GM15510 (cell line): ENCODE measurements around the gene NAA16.

Source experiments
- POLR2A ChIP-seq: IDR thresholded peaks from 3 replicates; pipeline ENCODE4 v1.6.1; 2011; ENCODE audit warnings: borderline replicate concordance; ENCODE audit not compliant: insufficient read length; ENCODE audit errors: extremely low read depth

NAA16 gene

DNA sequence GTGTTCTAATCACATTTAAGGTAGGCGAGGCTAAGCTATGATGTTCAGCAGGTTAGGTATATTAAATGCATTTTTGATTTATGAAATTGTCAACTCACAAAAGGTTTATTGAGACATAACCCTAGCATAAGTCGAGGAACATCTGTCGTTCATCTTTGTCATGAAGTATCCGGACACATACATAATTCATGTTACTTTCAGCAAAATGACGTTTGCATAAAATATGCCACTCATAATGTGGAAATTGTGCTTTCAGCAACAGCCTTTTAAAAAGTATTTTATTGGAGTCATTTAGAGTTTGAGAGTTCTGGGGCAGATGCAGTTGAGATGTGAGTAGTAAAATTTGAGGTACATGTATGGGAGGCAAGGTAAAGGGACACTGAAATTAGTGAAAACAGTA lies 66.4 kb downstream of the NAA16 start:
- TF ChIP-seq POLR2A, result no peak

DNA sequence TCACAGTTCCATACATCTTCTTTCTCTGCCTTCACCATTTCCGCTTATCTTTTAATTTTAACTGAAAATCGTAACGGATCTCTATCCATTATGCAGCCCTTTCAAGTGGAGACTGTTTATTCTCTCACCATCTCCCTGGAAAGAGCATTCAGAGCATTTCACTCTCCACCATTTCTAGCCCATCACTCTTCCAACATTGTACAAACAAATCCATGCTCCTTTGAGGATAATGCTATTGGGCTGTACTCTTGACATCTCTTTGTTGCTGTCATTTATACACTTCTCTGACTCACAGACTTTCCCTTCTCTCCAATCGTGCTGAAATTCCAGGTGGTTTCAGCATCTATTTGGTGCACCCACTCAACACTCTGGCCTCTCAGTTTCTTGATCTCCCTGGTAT lies 71.4 kb downstream of the NAA16 start:
- TF ChIP-seq POLR2A, result no peak

DNA sequence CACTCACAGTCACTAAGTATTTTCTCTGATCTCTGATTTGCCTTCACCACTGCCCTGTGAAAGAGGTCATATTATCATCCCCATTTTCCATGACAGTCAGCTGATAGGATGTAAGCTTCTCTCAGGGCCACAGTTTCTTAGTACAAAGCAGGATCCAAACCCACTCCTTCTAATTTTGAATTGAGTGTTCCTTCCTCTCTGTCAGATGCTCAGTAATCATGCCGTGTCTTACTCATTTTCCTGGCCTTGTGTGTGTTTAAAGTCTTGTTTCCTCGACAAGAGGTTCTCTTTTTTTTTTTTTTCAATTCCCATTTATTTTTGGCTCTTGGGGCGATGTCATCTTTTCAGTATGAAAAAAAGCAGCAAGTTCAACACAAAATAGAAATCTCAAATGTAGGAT lies 72.3 kb downstream of the NAA16 start:
- no peak for TF ChIP-seq POLR2A

DNA sequence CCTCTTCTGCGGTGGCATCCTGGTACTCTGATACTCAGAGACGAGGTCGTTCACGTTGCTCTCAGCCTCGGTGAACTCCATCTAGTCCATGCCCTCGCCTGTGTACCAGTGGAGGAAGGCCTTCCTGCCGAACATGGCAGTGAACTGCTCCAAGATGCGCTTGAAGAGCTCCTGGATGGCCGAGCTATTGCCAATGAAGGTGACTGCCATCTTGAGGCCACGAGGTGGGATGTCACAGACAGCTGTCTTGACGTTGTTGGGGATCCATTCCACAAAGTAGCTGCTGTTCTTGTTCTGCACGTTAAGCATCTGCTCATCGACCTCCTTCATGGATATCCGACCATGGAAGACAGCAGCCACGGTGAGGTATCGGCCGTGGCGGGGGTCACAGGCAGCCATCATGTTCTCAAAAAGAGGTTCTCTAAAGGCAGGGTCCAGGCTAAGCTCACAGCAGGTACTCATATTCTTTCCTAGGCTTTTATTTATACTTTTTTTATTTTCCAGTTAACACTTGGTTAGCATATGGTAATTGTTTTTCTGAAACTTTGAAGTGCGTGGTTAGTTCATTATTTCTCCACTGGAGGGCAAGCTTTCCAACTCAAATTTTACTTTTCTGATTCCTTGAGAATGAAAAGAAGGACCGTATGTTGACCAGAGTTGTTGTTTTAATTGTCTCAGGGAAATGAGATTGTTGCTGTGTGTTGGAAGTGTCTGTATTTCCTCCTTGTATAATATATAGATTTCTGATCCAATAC lies 73.9 kb downstream of the NAA16 start:
- no peak for TF ChIP-seq POLR2A

DNA sequence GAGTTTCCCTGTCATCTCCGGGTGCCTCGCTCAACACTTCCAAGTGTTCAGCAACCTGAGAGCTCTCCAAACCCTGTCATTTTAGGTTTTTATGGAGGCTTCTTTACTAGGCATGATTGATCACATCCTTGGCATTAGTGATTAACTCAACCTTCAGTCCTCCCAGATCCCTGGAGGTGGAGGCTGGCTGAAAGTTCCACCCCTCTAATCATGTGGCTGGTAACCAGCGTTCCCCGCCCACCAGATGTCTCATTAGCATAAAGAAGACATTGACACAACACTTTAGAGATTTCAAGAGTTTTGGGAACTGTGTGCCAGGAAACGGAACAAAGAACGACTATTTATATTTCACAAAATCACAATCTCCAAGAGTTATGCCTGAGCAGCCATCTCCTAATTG lies 75.1 kb downstream of the NAA16 start:
- no peak for TF ChIP-seq POLR2A

DNA sequence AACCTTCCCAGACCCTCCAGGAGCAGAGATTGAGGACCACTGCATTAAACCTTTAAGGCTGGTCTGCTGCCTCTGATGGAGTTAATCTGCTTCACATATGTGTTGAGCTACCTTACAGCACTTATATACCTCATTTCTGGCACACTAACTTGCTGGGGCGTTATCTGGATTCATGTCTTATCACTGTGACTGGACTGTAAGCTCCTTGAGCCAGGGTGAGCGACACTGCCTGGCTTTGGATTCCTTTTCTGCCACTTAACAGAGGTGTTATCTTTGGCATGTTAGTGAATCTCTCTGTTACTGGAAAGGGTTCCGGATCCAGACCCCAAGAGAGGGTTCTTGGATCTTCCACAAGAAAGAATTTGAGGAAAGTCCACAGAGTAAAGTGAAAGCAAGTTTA lies 76.5 kb downstream of the NAA16 start:
- TF ChIP-seq POLR2A, result no peak

DNA sequence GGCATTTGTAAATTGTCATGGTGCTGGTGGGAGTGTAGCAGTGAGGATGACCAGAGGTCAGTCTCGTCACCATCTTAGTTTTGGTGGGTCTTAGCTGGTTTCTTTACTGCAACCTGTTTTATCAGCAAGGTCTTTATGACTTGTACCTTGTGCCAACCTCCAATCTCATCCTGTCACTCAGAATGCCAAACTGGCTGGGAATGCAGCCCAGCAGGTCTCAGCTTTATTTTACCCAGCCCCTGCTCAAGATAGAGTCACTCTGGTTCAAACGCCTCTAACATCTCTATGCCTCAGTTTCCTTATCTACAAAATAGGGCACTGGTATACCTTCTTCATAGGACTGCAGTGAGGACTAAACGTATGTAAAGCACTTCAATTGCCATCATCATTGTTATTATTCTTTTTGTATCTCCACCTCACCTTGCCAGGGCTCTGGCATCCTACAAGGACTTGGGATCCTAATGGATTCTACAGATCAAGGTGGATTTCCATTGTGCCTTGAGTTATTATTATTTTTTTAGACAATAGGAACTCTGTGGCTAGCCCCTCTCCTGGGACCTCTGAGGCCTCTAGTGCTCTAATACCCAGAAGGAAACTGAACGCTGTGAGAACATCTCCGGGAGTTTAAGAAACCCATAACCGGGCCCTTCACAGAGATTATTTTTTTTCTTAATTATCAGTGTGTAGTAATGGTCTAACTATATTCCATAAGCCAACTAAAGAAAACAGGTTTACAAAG lies 77.2 kb downstream of the NAA16 start:
- no peak for TF ChIP-seq POLR2A

DNA sequence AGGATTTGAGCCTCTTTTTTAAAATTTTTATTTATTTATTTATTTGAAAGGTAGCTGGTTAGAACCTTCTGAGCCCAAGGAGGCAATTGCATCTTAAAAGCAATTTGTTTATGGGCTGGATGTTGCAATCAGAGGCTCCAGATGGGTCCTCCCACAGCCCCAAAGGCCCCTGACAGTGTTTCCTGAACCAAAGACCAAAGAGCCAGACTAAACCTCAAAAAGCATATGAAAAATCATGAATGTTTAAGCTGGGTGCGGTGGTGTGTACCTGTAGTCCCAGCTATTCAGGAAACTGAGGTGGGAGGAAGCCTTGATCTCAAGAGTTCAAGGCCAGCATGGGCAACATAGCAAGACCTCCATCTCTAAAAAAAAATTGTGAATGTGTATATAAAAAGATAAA lies 78.5 kb downstream of the NAA16 start:
- TF ChIP-seq POLR2A, result no peak

DNA sequence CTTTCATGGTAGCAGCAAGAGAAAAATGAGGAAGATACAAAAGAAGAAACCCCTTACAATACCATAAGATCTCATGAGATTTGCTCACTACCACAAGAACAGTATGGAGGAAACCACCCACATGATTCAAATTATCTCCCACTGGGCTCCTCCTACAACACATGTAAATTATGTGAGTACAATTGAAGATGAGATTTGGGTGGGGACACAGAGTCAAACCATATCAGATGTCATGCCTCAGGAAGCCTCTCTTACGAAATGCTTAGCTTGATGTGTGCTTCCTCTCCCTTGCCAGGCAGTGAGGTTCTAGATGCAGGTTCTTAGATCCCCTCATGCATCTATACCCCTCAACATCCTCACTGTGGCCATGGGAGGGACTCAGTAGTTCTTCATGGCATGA lies 83.1 kb downstream of the NAA16 start:
- TF ChIP-seq POLR2A, result no peak

DNA sequence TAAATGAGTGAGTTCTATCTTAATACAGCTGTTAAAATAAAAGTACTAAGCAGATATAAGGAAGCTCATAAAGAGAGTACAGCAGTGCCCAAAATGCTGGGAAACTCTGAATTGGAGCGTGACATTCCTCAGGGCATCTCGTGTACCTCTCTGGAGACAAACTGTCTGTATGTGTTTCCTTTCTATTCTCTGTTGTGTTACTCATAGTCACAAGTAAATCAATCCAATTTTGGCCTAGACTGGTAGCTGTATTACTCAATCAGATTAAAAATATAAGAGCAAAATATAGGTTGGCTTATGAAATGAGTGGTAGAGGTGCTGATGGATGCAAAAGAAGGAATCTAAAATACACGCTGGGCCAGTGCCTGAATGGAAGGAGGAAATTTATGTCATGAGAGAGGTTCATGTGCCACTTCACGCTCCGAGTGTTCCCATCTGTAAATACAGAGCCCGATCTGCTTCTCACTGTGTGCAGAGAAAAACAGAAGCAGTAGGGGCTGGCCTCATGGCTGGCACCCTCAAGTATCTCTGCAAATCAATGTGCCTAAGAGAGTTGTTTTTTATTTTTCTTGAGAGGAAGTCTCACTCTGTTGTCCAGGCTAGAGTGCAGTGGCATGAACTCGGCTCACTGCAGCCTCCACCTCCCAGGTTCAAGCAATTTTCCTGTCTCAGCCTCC lies 87.6 kb downstream of the NAA16 start:
- no peak for TF ChIP-seq POLR2A

DNA sequence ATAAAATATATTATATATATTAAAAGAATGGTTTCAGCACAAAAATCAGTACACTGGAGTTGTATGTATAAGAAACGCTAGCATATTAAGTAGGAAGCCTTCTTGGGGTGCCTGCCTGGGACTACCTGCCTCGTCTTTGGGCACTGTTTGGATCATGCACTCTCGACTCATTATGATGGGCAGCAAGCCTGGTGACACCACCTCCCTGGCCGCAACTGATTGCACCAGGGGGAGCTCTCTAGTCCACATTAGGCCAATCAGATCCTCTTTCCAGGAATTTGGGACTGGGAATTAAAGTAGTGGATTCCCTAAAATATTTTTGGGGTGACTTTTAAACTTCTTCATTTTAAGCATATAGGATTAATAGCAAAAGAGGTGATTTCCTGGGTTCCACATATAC lies 90.3 kb downstream of the NAA16 start:
- no peak for TF ChIP-seq POLR2A

DNA sequence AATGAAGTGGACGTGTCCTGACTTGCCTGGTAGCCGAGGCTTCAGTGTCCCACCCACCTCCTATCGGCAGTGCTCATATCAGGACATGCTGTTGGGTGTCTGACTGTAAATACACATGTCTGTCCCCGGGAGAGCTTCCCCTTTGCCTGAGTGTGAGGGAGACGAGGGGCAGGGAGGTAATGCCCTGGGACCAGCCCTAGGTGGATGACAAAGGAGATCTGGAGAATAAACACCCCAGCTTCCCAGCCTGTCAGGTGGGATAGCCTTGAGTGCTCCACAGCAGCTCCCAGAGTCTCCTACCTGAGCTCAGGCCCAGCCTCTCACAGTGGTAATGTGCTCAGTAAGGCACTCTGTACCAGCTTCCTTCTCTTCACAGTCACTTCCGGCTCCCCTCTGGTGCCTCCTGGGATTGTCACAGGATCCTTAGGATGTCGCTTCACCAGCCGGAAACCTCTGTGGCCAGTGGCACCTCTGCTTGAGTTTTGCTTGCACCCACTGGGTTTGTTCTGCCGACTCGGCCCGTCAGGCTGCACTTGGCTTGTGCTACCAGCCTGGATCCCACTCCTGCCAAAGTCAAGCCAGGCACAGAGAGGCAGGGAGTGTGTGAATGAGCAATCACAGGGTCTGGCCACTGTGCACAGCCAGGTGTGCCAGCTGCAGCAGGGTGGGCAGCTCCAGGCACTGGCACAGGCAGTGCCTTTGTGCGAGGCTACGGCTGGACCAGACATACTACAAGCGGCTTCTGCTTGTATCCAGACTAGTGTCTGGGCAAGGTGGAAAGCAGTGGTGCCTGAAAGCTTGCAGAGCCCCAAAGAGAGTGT lies 91.8 kb downstream of the NAA16 start:
- TF ChIP-seq POLR2A, result no peak

DNA sequence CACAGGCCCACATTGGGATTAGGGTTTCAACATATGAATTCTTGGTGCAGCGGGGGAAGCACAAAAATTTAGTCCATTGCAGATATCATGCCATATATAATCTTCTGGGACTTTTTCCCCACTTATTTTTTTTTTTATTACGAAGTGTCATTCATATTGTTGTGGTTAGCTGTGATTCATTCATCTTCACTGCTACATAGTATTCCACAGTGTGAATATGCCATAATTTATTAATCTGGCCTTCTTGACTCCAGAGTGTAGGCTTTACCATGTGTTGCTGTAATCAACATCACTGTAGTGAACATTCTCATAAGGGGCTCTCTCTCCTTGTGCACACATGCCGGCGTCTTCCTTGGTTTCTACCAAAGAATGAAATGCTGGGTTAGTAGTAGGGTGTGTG lies 92.9 kb downstream of the NAA16 start:
- no peak for TF ChIP-seq POLR2A

DNA sequence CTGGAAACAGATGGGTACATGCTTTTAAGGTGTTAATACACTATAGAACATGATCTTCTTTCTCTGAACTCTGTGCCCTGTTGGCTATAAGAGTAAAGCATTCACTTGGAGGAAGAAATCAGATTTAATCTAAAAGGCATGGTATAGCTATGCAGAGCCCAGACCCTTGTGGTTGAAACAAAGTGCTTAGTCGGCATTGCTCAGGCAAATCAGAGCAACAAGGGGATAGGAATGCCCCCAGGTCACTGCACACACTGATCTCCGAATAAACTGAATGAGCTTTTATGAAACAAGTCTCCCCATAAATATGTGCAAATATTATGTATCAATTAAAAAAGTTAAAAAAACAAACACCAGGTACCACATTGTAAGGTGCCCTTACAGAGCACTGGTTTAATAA lies 94.3 kb downstream of the NAA16 start:
- TF ChIP-seq POLR2A, result no peak

DNA sequence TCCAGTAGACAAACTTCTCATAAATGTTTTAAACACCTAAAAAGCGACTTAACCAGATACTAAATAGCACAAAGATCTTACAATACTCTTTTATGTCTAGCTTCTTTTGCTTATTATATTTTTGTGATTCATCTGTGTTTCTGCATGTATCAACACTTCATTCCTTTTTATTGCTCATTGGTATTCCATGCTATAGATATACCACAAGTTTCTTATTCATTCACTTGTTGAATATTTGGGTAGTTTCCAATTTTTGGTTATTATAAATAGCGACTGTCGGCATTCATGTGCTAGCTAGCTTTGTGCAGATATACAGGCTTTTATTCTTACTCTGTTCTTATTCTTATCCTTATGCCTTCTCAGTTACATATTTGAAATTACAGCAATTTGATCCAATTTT lies 96.3 kb downstream of the NAA16 start:
- TF ChIP-seq POLR2A, result no peak
